Retinal pigment epithelial cell (primary cell): ENCODE data around the gene CD300C.

Source experiments
- DNase-seq: peaks from one replicate; pipeline ENCODE4 v3.0.0-alpha.2; 2010; ENCODE audit warnings: low read depth
- H3K4me3 ChIP-seq: 2 replicates; pipeline ENCODE4 v1.5.1; 2011; ENCODE audit warnings: mild to moderate bottlenecking, low read length, control low read depth, moderate library complexity
- CTCF ChIP-seq: conservative IDR thresholded peaks from 2 replicates; pipeline ENCODE4 v1.5.1; 2011; ENCODE audit warnings: low read depth, low read length, control low read depth, inconsistent platforms

Gene CD300C

GRCh38 chr17:74569020-74570003 is 23.4 kb upstream of the CD300C start:
- DNase-seq = peak; percentile 100
- H3K4me3 ChIP-seq = no peak overlapping the region
- TF ChIP-seq CTCF = no peak

- no peak for TF ChIP-seq CTCF
- DNase-seq = no peak
- no peak overlapping the region for H3K4me3 ChIP-seq
Measured at GRCh38 chr17:74568106-74568873, 22.4 kb upstream of the CD300C start.

DNA sequence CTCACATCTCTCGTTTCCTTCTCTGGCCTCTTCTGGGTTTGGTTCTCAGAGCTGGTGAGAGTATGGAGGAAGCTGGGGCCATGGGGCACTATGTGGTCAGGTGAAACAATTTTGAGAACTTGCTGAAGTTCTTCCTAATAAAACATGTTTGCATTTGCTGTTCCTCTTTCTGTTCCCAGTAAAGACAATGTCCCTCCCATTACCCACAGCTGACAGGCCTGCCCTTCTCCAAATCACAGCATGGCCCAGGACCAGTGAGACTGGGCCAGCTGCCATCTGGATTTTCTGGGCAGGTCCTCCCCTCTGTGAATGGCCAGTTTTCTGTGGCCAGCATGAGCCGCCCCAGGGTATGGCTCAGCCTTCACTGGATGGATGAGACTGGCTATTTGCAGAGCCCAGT is 21.5 kb upstream of the CD300C start, which contains the start of gene CD300H:
Gene CD300H, minus strand, starts transcription at position 113 of the 400 bp plus-strand sequence.
- TF ChIP-seq CTCF = no peak
- H3K4me3 ChIP-seq = no peak within 1 kb of the TSS
- DNase-seq = no peak

DNA sequence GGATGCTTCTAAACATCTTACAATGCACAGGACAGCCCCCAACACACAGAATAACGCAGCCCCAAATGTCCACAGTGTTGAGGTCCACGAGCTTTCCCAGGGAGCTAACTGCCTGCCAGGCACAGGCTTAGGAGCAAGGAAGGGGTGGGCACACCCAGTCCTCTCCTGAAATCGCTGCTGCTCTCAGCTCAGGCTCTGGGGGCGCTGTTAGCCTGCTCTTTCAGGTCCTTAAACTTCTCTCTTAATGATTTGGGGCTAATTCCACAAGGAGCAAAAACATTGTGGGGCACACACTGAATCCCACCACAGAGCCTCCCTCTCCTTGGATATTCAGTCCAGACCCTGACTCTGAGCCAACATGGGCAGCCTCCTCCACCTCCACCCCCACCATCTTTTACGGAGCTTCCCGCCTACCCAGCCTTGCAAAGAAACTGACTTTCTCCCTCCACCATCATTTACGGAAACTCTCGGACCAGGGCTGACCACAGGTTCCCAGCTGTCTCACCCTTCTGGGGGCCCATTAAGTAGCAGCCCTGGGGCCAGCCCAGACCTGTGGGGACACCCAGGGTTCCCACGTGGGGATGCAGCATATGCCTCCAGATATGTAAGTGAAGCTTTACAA is 20.3 kb upstream of the CD300C start:
- DNase-seq = no peak
- no peak overlapping the region for H3K4me3 ChIP-seq
- peak; percentile 85 for TF ChIP-seq CTCF

DNA sequence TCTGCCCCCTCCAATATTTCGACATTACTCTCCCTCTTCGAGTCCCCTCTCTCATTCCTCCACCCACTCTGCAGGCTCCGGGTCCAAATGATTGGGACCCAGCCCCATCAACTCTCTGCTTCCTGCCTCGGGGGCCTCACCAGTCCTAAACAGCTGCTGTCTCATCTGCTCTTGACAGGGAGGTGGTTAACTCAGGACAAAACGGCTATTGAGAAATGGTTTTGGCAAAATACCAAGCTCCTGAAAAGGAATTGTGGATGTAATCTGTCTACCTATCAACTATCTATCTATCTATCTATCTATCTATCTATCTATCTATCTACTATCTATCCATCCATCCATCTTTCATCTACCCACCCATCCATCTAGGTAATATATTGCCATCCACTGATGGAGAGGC is 19.2 kb upstream of the CD300C start:
- TF ChIP-seq CTCF = no peak
- no peak overlapping the region for H3K4me3 ChIP-seq
- no peak for DNase-seq

DNA sequence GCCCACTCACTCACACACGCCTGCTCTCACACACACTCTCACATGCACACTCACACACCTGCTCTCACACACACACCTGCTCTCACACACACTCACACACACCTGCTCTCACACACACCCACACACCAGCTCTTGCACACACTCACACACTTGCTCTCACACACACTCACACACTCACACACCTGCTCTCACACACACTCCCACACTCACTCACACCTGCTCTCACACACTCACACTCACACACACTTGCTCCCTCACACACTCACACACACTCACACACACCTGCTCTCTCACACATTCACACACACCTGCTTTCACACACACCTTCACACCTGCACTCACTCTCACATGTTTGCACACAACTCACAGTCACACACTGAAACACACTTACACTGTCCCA is 17.4 kb upstream of the CD300C start:
- no peak for TF ChIP-seq CTCF
- no peak for DNase-seq

More for the DNA sequence above, 17.4 kb upstream of the CD300C start:
- H3K4me3 ChIP-seq = no peak overlapping the region
